Stimulated activated CD8-positive, alpha-beta memory T cell treated with anti-CD3 and anti-CD28 coated beads, Interleukin-4, amount 100 ng/mL, for 1 hour (primary cell): ENCODE measurements around the gene SPARC.
"Not testable (repeated sequence)": the region's sequence is repeated elsewhere in the genome, so short reads cannot be mapped to it uniquely, and the experiment has no call there.

ENCODE experiments used
- DNase-seq, 2 donors: peaks; one replicate each; pipeline ENCODE4 v3.0.0-alpha.2; 2020; ENCODE audit warnings: low read depth in 2 of 2, low spot score in 1 of 2

The SPARC gene

DNA sequence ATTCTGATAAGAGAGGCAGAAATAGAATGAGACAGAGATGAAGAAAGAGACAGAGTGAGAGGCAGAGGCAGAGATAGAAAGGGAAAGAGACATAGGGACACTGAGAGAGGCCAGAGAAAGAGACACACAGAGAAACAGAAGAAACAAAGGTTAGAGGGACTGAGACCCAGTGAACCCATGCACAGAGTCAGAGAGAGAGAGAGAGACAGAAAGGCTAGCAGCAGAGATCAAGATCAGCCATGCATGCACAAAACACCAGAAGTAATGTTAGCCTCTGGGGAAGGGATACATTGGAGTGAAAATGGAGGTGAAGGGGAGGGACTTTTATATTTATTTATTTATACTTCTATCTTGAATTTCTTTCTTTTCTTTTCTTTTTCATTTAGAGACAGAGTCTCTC lies 14.1 kb upstream of the SPARC start:
- DNase-seq = no peak

DNA sequence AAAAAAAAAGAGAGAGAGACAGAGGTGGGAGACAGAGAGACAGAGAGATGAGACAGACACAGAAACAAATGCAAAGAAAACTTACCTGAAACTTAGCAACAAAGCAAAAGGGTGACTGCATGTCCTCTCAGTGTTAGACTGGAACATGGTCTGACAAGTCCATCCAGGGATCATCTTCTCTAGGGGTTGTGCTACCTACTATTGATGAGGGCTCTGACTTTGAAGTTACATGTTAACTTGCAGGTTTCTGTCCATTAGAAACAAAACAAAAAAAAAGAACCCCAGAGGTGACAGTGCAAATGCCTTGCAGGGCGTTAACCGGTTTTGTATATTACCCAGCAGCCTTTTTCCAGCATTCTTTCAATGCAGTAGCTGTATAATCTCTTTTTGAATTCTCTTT lies 13.6 kb upstream of the SPARC start:
- no peak for DNase-seq

DNA sequence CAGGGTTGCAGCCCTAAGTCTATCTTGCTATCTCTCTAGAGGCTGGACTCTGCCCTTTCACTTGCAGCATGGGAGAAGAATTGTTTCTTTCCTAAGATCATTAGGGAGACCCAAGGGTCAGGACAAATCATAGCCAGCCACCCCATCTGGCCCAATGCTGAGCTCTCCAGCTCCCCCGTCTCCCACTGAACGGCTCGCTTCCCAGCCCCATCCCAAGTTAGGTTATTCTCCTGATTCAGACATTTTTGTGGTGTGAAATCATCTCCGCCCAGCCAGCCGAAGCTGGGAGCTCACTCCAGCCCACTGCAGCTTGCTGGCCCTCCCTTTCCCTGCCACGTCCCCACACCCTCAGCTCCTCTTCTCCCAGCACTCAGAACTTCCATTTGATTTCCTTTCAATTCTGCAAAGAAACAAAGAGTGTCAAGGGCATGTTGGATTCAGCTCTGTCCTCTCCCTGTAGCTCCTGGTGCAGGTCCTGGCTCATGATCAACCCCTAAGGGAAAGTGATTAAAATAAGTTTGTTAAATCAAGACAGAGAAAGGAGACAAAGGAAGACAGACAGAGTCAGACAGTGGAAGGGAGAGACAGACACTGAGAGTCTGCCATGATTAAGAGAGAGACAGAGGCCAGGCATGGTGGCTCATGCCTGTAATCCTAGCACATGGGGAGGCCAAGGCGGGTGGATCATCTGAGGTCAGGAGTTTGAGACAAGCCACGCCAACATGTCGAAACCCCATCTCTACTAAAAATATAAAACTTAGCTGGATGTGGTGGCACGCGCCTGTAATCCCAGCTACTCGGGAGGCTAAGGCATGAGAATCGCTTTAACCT lies 12.6 kb upstream of the SPARC start:
- no peak for DNase-seq

DNA sequence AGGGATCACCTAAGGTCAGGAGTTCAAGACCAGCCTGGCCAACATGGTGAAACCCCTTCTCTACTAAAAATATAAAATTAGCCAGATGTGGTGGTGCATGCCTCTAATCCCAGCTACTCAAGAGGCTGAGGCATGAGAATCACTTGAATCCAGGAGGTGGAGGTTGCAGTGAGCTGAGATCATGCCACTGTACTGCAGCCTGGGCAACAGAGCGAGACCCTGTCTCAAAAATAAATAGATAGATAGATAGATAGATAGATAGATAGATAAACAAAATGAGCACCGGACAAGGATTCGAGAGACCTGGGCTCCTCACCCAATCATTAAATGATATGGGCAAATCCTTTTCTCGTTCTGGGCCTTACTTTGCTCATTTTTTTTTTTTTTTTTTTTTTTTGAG lies 11.4 kb upstream of the SPARC start:
- DNase-seq = not testable (repeated sequence)

DNA sequence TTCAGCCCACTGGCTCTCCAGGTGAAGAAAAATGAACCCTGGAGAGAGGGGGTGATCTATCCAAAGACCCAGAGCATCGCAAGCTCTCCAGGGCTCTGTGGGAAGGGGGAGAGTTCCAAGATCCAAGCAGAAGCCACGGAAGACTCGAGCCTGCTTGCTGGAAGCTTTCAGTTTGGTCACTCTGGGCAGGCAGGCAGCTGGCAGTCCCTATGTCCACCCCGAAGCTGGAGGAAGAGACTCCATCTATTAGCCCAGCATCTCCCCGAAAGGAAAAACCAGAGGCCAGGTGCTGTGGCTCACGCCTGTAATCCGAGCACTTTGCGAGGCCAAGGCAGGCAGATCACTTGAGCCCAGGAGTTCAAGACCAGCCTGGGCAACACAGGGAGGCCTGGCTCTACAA lies 10.7 kb upstream of the SPARC start:
- DNase-seq = no peak

DNA sequence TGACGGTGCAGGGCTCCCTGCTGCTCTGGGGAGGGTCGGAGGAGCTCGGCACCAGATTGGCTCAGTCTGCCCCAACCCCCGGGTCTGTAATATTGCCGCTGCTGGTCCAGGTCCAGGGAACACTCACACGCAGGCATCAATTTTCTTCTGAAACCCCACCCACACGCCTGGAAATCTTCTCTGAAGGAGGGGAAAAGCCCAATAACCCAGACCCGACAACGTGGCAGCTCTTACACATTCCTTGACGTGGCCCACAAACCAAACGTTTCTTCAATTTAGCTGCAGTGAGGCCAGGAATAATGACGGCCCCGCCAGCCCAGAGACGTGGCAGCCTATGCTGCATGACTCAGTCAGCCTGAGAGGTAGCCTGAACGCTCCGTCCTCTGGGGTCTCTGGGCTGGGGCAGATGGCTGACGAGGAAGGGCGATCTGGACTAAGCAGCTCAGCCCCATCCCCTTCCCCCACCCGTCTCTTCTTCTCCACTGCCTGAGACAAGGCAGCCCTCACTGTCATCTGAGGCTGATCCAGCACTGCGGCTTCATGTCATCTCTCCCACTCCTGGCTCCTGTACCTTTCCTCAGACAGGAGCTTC lies 9.9 kb upstream of the SPARC start:
- no peak for DNase-seq

GRCh38 chr5:151695464-151695863 lies 8.7 kb upstream of the SPARC start:
- DNase-seq = no peak

GRCh38 chr5:151694035-151694485 lies 7.3 kb upstream of the SPARC start:
- no peak for DNase-seq

DNA sequence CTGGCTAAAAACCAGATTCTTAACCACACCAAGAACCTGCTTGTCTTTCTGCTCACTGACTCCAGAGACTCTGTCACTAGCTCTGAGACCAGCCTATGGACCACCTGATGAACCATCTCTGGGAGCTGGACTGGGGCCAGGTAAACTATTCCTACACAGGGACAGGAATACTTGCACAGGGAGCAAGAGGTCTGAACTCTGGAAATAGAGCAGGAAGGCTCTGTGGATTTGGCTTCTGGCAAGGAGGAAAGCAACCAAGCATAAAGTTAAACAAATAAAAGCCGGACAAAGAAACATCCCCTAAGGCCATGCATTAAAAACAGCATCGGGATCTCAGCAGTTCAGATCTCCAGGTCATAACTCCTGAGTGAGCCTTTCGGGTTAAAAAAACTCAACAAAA lies 5.6 kb upstream of the SPARC start:
- DNase-seq = no peak

DNA sequence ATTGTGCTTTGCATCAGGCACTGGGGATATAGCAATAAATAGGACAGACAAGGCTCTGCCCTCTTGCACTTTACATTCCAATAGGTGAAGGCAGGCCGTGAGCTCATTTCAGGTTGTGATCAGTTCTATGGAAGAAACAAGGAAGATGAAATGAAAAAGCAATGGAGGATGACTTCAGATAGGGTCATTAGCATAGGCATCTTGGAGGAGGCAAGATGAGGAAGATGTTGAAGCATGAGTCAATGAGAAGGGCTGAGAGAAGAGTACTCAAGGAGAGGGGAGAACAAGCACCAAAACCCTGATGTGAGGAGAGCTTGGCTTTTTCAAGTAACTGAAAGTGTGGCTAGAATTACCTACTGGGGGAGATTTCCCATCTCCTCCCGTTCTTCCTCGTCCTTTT lies 5.0 kb upstream of the SPARC start:
- DNase-seq = no peak

GRCh38 chr5:151689591-151689990 lies 2.9 kb upstream of the SPARC start:
- DNase-seq = not testable (repeated sequence)

GRCh38 chr5:151688436-151688835 lies 1.7 kb upstream of the SPARC start:
- no peak for DNase-seq

GRCh38 chr5:151685749-151686673 lies 704 bp downstream of the SPARC start:
- no peak for DNase-seq

GRCh38 chr5:151684690-151685361 lies 1.9 kb downstream of the SPARC start:
- DNase-seq = no peak

DNA sequence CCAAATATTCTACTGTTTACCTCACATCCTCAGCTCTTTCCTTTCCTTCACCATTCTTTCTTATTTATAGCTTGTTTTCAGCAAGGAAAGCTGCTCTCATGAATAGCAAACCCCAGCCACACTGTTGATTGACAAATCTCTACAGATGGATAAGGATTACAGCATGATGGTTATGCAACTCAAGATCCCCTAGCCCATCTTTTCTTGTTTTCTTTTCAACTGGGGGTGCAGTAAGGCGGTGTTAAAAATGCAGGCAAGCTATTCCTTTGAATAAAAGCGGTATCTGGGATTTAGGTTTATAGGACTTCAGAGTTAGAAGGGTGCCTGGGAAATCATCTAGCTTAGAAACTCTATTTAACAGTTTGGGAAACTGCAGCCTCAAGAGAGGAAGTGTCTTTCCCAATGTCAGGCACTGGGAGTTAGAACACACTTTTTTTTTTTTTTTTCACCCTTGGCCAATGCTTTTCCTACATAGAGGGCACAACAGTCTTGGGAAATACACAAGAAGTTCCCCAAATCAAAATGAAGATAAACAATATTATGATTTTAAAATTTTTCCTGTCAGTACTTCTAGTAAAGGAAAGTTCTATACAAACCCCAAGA lies 2.6 kb downstream of the SPARC start:
- no peak for DNase-seq

GRCh38 chr5:151683444-151683843 lies 3.3 kb downstream of the SPARC start:
- no peak for DNase-seq

- DNase-seq = no peak
These were observed 3.9 kb downstream of the SPARC start for GRCh38 chr5:151682751-151683331.

- no peak for DNase-seq
These were observed 4.5 kb downstream of the SPARC start for GRCh38 chr5:151682240-151682639.

GRCh38 chr5:151680944-151681427 lies 5.7 kb downstream of the SPARC start:
- no peak for DNase-seq

GRCh38 chr5:151680156-151680505 lies 6.6 kb downstream of the SPARC start:
- DNase-seq = not testable (repeated sequence)
